Mucosa of descending colon (tissue), 3 donors: Measurements from ENCODE around the gene NHERF1. TPM values are rescaled to one million over a fixed set of nuclear protein-coding genes. Genes with fewer than 3 reads are reported as not detected.

ENCODE experiments used
- ATAC-seq: fragments of 200-7000 bp; cut with Tn5 transposase; one replicate; pipeline ENCODE4 v1.9.1; 2020; ENCODE audit warnings: mild to moderate bottlenecking, moderate library complexity
- DNase-seq, 3 donors: peaks; one replicate each; pipeline ENCODE4 v3.0.0-alpha.2; 2020
- H3K36me3 ChIP-seq: fragments of 200-600 bp; one replicate; pipeline ENCODE4 v1.8.0; 2021; ENCODE audit warnings: low read depth, mild to moderate bottlenecking
- H3K4me1 ChIP-seq: fragments of 200-600 bp; one replicate; pipeline ENCODE4 v1.8.0; 2021; ENCODE audit warnings: low read depth, mild to moderate bottlenecking
- H3K4me3 ChIP-seq: fragments of 200-600 bp; one replicate; pipeline ENCODE4 v1.8.0; 2021; ENCODE audit warnings: mild to moderate bottlenecking
- H3K9me3 ChIP-seq: fragments of 200-600 bp; one replicate; pipeline ENCODE4 v1.8.0; 2021; ENCODE audit warnings: mild to moderate bottlenecking
- intact Hi-C, 2 donors: fragments of 100-400 bp; cut with DNase I in 1 of 2; cut with micrococcal nuclease in 1 of 2; formaldehyde crosslinking; loops; one replicate each; pipeline versions ENCODE4 v1.11.0 to v1.11.1; 2022; cut with DNase I, micrococcal nuclease
- total RNA-seq, 3 donors: library from RNA; stranded (reverse); fragmentation: NEBNext Ultra II Directional in 2 of 3; extraction: Animal tissue kit (Norgen Biotek cat#: 25700) in 2 of 3; gene quantifications; one replicate each; pipeline versions ENCODE4 v1.2.1 to v1.2.4, GENCODE V29; 2021 to 2023
- TF ChIP-seq, protein P1 (sequence below): fragments of 200-600 bp; IDR thresholded peaks from one replicate; pipeline ENCODE4 v1.8.0; 2022; ENCODE audit warnings: antibody characterized with exemption, mild to moderate bottlenecking
- donor health status: DM: no; HTN: no; CAD: no; lungs with moderate emphysema.
- donor health status: DM: no; HTN: no; CAD: no.
- donor health status: DM: no; HTN: yes; CAD: no.

NHERF1 gene
- total RNA-seq, 3 donors from 2014 or later: 109 to 281 (median 164) TPM

- no peaks in the 10 kb centered on the region for H3K36me3 ChIP-seq
- no peak overlapping the region for H3K4me3 ChIP-seq
- intact Hi-C loops: loop anchor here in 1 of 2 donors (2.0 kb wide), 1 partner anchor 24 kb away; no protein-coding TSS in a partner anchor
- ATAC-seq (no peak), DNase-seq (peak in 2 of 3 donors; percentile 27 to 36)
- TF ChIP-seq, protein P1, sequence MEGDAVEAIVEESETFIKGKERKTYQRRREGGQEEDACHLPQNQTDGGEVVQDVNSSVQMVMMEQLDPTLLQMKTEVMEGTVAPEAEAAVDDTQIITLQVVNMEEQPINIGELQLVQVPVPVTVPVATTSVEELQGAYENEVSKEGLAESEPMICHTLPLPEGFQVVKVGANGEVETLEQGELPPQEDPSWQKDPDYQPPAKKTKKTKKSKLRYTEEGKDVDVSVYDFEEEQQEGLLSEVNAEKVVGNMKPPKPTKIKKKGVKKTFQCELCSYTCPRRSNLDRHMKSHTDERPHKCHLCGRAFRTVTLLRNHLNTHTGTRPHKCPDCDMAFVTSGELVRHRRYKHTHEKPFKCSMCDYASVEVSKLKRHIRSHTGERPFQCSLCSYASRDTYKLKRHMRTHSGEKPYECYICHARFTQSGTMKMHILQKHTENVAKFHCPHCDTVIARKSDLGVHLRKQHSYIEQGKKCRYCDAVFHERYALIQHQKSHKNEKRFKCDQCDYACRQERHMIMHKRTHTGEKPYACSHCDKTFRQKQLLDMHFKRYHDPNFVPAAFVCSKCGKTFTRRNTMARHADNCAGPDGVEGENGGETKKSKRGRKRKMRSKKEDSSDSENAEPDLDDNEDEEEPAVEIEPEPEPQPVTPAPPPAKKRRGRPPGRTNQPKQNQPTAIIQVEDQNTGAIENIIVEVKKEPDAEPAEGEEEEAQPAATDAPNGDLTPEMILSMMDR: no peak
- peaks cover 36% of the 10 kb centered on the region for H3K4me1 ChIP-seq
- H3K9me3 ChIP-seq: no peaks in the 10 kb centered on the region
Observed at GRCh38 chr17:74746376-74746775, 2.1 kb upstream of the NHERF1 start.

DNA sequence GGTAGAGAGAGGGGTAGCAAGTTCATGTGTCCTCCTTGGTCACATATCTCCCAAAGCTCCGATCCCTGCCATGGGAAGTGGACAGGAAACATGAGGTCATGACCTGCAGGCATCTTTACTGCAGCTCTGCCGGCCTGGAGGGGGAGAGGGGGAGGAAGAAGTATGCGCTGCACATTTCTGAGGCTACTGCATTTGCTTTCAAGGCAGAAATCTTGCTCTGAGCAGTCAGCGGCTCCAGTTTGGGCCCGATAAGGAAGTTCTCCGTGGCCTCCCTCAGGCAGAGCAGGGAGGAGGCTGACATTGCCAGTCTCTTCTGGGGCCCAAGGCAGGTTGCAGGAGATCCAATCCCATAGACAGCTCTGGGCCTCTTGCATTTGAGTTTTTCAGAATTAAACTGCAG, 1.5 kb upstream of the NHERF1 start:
- H3K36me3 ChIP-seq: no peaks in the 10 kb centered on the region
- peaks cover 33% of the 10 kb centered on the region for H3K4me1 ChIP-seq
- ATAC-seq: no peak
- TF ChIP-seq, protein P1: no peak
- H3K9me3 ChIP-seq: no peaks in the 10 kb centered on the region
- intact Hi-C loops: loop anchor here in 1 of 2 donors (2.0 kb wide), 1 partner anchor 24 kb away; no protein-coding TSS in a partner anchor
- DNase-seq: peak; percentile 15 to 51 (median 30)
- H3K4me3 ChIP-seq: no peak overlapping the region

GRCh38 chr17:74748279-74748528, 224 bp upstream of the NHERF1 start:
- Histone ChIP-seq H3K36me3 (no peaks in the 10 kb centered on the region), H3K4me3 (peak overlapping the region; percentile 94), H3K4me1 (peaks cover 32% of the 10 kb centered on the region), H3K9me3 (no peaks in the 10 kb centered on the region)
- TF ChIP-seq, protein P1: no peak
- ATAC-seq: no peak
- intact Hi-C loops: no loop called here
- DNase-seq: no peak

- intact Hi-C loops: no loop called here
- DNase-seq: peak in 2 of 3 donors; percentile 69 to 81
- Histone ChIP-seq H3K9me3 (no peaks in the 10 kb centered on the region), H3K36me3 (no peaks in the 10 kb centered on the region), H3K4me3 (peak overlapping the region; percentile 94), H3K4me1 (peaks cover 32% of the 10 kb centered on the region)
- TF ChIP-seq, protein P1: no peak
- peak; percentile 6 for ATAC-seq
Observed at GRCh38 chr17:74749279-74750038, 1.0 kb downstream of the NHERF1 start.

- intact Hi-C loops: no loop called here
- H3K36me3 ChIP-seq: no peaks in the 10 kb centered on the region
- ATAC-seq: no peak
- H3K4me3 ChIP-seq: peak overlapping the region; percentile 94
- peaks cover 34% of the 10 kb centered on the region for H3K4me1 ChIP-seq
- no peaks in the 10 kb centered on the region for H3K9me3 ChIP-seq
- no peak for DNase-seq
- TF ChIP-seq, protein P1: no peak
Observed at GRCh38 chr17:74750039-74750326, 1.6 kb downstream of the NHERF1 start.
